Kidney epithelial cell (primary cell): ENCODE results near the gene MYL5. TPM values are rescaled to one million over a fixed set of nuclear protein-coding genes. Genes with fewer than 3 reads are reported as not detected.
"Not testable (repeated sequence)": the region's sequence is repeated elsewhere in the genome, so short reads cannot be mapped to it uniquely, and the experiment has no call there.

Source experiments
- DNase-seq: peaks from one replicate; pipeline ENCODE4 v3.0.0-alpha.2; 2010; ENCODE audit warnings: low read depth
- H3K27me3 ChIP-seq: 2 replicates; pipeline ENCODE4 v1.6.0; 2011; ENCODE audit warnings: low read length; ENCODE audit not compliant: control insufficient read depth, insufficient read depth
- H3K36me3 ChIP-seq: 2 replicates; pipeline ENCODE4 v1.5.1; 2011; ENCODE audit warnings: low read length; ENCODE audit not compliant: control insufficient read depth, insufficient read depth
- H3K4me3 ChIP-seq: 2 replicates; pipeline ENCODE4 v1.5.1; 2011; ENCODE audit warnings: low read depth, mild to moderate bottlenecking, control low read depth, low read length
- total RNA-seq: library from RNA; depleted of rRNA; stranded (reverse); fragments of >200 nt; gene quantifications from 2 replicates; pipeline ENCODE4 v1.2.3, GENCODE V29; 2015
- TF ChIP-seq, protein P1 (sequence below): IDR thresholded peaks from 2 replicates; pipeline ENCODE4 v1.5.1; 2011; ENCODE audit warnings: mild to moderate bottlenecking, moderate library complexity, low read length, control low read depth, inconsistent platforms; ENCODE audit not compliant: insufficient read depth, poor library complexity, severe bottlenecking

The MYL5 gene
- total RNA-seq, 1 donor from 2014 or later: 7.8 TPM

GRCh38 chr4:630656-631055 is 43.7 kb upstream of the MYL5 start:
- Histone ChIP-seq H3K27me3 (peaks cover 13% of the 10 kb centered on the region), H3K36me3 (no peaks in the 10 kb centered on the region), H3K4me3 (no peak overlapping the region)
- DNase-seq: no peak
- TF ChIP-seq, protein P1, sequence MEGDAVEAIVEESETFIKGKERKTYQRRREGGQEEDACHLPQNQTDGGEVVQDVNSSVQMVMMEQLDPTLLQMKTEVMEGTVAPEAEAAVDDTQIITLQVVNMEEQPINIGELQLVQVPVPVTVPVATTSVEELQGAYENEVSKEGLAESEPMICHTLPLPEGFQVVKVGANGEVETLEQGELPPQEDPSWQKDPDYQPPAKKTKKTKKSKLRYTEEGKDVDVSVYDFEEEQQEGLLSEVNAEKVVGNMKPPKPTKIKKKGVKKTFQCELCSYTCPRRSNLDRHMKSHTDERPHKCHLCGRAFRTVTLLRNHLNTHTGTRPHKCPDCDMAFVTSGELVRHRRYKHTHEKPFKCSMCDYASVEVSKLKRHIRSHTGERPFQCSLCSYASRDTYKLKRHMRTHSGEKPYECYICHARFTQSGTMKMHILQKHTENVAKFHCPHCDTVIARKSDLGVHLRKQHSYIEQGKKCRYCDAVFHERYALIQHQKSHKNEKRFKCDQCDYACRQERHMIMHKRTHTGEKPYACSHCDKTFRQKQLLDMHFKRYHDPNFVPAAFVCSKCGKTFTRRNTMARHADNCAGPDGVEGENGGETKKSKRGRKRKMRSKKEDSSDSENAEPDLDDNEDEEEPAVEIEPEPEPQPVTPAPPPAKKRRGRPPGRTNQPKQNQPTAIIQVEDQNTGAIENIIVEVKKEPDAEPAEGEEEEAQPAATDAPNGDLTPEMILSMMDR: no peak

- Histone ChIP-seq H3K36me3 (no peaks in the 10 kb centered on the region), H3K27me3 (peaks cover 17% of the 10 kb centered on the region), H3K4me3 (no peak overlapping the region)
- DNase-seq: no peak
- TF ChIP-seq, protein P1: no peak
Measured at GRCh38 chr4:632196-632790, 42.0 kb upstream of the MYL5 start.

- TF ChIP-seq, protein P1: no peak
- H3K27me3 ChIP-seq: peaks cover 23% of the 10 kb centered on the region
- H3K36me3 ChIP-seq: no peaks in the 10 kb centered on the region
- no peak overlapping the region for H3K4me3 ChIP-seq
- DNase-seq: no peak
Measured at GRCh38 chr4:632926-633325, 41.4 kb upstream of the MYL5 start.

DNA sequence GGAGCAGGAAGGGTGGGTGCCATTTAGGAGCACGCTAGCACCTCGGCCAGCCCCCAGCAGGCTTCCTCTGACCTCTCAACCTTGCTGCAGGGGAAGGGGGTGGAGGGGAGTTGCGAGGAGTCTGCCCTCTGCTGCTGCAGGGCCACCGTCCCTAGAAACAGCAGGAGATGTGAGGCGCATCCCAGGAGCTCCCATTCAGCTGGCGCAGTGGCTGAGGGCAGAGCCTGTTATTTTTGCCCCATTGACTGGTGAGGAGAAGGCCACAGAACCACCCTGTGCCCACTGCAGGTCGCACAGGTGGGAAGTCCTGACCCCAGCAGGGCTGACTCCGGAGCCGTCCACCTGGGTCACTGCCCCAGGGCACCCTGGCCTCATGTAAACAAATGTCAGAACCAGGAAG is 40.9 kb upstream of the MYL5 start:
- Histone ChIP-seq H3K4me3 (no peak overlapping the region), H3K36me3 (no peaks in the 10 kb centered on the region), H3K27me3 (peaks cover 23% of the 10 kb centered on the region)
- TF ChIP-seq, protein P1: no peak
- DNase-seq: no peak

GRCh38 chr4:633976-634598 is 40.3 kb upstream of the MYL5 start:
- no peak for DNase-seq
- H3K27me3 ChIP-seq: peaks cover 26% of the 10 kb centered on the region
- H3K36me3 ChIP-seq: no peaks in the 10 kb centered on the region
- TF ChIP-seq, protein P1: no peak
- H3K4me3 ChIP-seq: no peak overlapping the region

GRCh38 chr4:634599-634985 is 39.8 kb upstream of the MYL5 start:
- no peaks in the 10 kb centered on the region for H3K36me3 ChIP-seq
- DNase-seq: no peak
- peaks cover 27% of the 10 kb centered on the region for H3K27me3 ChIP-seq
- TF ChIP-seq, protein P1: no peak
- H3K4me3 ChIP-seq: no peak overlapping the region

DNA sequence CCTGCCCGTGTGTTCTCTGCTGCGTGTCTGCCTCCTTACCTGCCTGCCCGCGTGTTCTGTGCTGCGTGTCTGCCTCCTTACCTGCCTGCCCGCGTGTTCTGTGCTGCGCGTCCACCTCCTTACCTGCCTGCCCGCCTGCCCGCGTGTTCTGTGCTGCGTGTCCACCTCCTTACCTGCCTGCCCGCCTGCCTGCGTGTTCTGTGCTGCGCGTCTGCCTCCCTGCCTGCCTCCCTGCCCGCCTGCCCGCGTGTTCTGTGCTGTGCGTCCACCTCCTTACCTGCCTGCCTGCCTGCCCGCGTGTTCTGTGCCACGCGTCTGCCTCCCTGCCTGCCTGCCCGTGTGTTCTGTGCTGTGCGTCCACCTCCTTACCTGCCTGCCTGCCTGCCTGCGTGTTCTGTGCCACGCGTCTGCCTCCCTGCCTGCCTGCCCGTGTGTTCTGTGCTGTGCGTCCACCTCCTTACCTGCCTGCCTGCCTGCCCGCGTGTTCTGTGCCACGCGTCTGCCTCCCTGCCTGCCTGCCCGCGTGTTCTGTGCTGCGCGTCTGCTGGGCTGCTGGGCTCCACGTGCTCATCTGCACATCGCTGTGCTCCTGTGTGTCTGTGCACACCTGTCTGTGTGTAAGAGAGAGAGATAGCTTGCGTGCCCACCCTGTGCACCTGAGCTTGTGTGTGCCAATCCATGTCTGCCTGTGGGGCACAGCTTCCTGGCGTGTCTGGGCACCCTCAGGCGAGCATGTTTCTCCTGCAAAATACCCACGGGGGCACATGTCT is 39.1 kb upstream of the MYL5 start:
- H3K4me3 ChIP-seq, DNase-seq, H3K36me3 ChIP-seq: not testable (repeated sequence)
- H3K27me3 ChIP-seq: peaks cover 24% of the 10 kb centered on the region
